Measurements from ENCODE around the gene ATG10.
"Not testable (repeated sequence)": the region's sequence is repeated elsewhere in the genome, so short reads cannot be mapped to it uniquely, and the experiment has no call there.

Gene ATG10

GRCh38 chr5:82105457-82105856 lies 133.6 kb downstream of the ATG10 start:
- Histone ChIP-seq H3K4me3 (ENCODE audit: low read length) (no peak overlapping the region), H3K9ac (ENCODE audit: low read depth, low read length) (no peak overlapping the region), H3K4me1 (ENCODE audit: control insufficient read depth, insufficient read depth, low read length) (no peaks in the 10 kb centered on the region), H3K9me3 (replicated peaks; ENCODE audit: low read length) (no peaks in the 10 kb centered on the region), H3K36me3 (ENCODE audit: insufficient read depth, low read length) (no peaks in the 10 kb centered on the region), H3K4me2 (ENCODE audit: low read length) (no peak overlapping the region), H3K27me3 (ENCODE audit: control insufficient read depth, insufficient read depth, low read length) (no peaks in the 10 kb centered on the region)

- H3K9me3 ChIP-seq (replicated peaks; ENCODE audit: low read length), result no peaks in the 10 kb centered on the region
Measured at GRCh38 chr5:82106207-82106606, 134.4 kb downstream of the ATG10 start.

DNA sequence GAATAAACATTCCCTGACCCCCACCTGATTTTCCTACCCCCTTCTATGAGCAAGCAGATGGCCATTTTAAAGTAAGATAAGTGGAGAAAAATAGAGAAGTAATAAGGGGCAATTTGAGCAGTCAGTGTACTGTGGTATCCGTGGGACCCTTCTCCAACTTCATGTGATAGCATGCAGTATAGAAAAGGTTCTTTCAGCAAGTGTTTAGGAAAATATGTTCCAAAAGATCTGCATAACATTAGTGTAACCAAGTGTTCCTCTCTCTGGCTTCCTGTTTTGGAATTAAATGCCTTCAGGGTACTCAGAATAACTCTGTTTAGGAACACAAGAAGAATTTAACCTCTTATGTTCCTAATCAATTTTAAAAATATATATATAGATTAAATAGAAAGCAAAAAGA lies 134.9 kb downstream of the ATG10 start:
- H3K27me3 ChIP-seq (ENCODE audit: control insufficient read depth, insufficient read depth, low read length), result no peaks in the 10 kb centered on the region
- H3K9ac ChIP-seq (ENCODE audit: low read depth, low read length), result no peak overlapping the region
- no peak overlapping the region for H3K4me2 ChIP-seq (ENCODE audit: low read length)
- H3K4me3 ChIP-seq (ENCODE audit: low read length), result no peak overlapping the region
- H3K4me1 ChIP-seq (ENCODE audit: control insufficient read depth, insufficient read depth, low read length), result no peaks in the 10 kb centered on the region
- H3K36me3 ChIP-seq (ENCODE audit: insufficient read depth, low read length), result no peaks in the 10 kb centered on the region
- no peaks in the 10 kb centered on the region for H3K9me3 ChIP-seq (replicated peaks; ENCODE audit: low read length)

More at GRCh38 chr5:82106207-82106606, 134.4 kb downstream of the ATG10 start:
- Histone ChIP-seq H3K4me2 (ENCODE audit: low read length) (no peak overlapping the region), H3K4me3 (ENCODE audit: low read length) (no peak overlapping the region), H3K4me1 (ENCODE audit: control insufficient read depth, insufficient read depth, low read length) (no peaks in the 10 kb centered on the region), H3K27me3 (ENCODE audit: control insufficient read depth, insufficient read depth, low read length) (no peaks in the 10 kb centered on the region), H3K9ac (ENCODE audit: low read depth, low read length) (no peak overlapping the region), H3K36me3 (ENCODE audit: insufficient read depth, low read length) (no peaks in the 10 kb centered on the region)

DNA sequence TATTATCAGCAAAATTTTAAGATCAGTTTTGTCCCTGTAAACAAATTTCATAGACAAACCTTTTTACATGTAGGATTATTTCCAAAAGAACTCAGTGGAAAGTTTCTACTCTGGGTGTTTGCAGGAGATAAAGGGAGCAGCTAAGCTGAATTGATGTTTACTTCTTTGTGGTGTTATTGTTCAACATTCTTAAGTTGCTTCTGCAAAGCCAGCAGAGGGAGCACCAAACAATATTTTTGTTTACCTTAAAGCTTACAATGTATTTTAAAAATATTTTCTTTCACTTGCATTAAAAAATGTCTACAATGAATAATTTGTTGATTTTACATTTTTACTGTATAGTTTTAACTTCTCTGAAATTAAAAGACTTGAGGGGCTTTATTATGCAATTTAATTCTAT lies 135.4 kb downstream of the ATG10 start:
- Histone ChIP-seq H3K4me2 (ENCODE audit: low read length) (no peak overlapping the region), H3K27me3 (ENCODE audit: control insufficient read depth, insufficient read depth, low read length) (no peaks in the 10 kb centered on the region)

GRCh38 chr5:82109013-82109412 lies 137.2 kb downstream of the ATG10 start:
- Histone ChIP-seq H3K27me3 (ENCODE audit: control insufficient read depth, insufficient read depth, low read length) (no peaks in the 10 kb centered on the region), H3K4me2 (ENCODE audit: low read length) (no peak overlapping the region), H3K36me3 (ENCODE audit: insufficient read depth, low read length) (no peaks in the 10 kb centered on the region), H3K9me3 (replicated peaks; ENCODE audit: low read length) (no peaks in the 10 kb centered on the region), H3K4me1 (ENCODE audit: control insufficient read depth, insufficient read depth, low read length) (no peaks in the 10 kb centered on the region), H3K4me3 (ENCODE audit: low read length) (no peak overlapping the region), H3K9ac (ENCODE audit: low read depth, low read length) (no peak overlapping the region)

More for the DNA sequence above, 135.4 kb downstream of the ATG10 start:
- Histone ChIP-seq H3K4me1 (ENCODE audit: control insufficient read depth, insufficient read depth, low read length) (no peaks in the 10 kb centered on the region), H3K4me3 (ENCODE audit: low read length) (no peak overlapping the region), H3K36me3 (ENCODE audit: insufficient read depth, low read length) (no peaks in the 10 kb centered on the region), H3K9me3 (replicated peaks; ENCODE audit: low read length) (no peaks in the 10 kb centered on the region), H3K9ac (ENCODE audit: low read depth, low read length) (no peak overlapping the region)

DNA sequence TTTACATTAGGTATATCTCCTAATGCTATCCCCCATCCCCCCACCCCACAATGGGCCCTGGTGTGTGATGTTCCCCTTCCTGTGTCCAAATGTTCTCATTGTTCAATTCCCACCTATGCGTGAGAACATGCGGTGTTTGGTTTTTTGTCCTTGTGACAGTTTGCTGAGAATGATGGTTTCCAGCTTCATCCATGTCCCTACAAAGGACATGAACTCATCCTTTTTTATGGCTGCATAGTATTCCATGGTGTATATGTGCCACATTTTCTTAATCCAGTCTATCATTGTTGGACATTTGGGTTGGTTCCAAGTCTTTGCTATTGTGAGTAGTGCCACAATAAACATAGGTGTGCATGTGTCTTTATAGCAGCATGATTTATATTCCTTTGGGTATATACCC lies 138.1 kb downstream of the ATG10 start:
- H3K4me1 ChIP-seq (ENCODE audit: control insufficient read depth, insufficient read depth, low read length); H3K36me3 ChIP-seq (ENCODE audit: insufficient read depth, low read length); H3K9ac ChIP-seq (ENCODE audit: low read depth, low read length); H3K4me2 ChIP-seq (ENCODE audit: low read length); H3K27me3 ChIP-seq (ENCODE audit: control insufficient read depth, insufficient read depth, low read length); H3K9me3 ChIP-seq (replicated peaks; ENCODE audit: low read length); H3K4me3 ChIP-seq (ENCODE audit: low read length): not testable (repeated sequence)

DNA sequence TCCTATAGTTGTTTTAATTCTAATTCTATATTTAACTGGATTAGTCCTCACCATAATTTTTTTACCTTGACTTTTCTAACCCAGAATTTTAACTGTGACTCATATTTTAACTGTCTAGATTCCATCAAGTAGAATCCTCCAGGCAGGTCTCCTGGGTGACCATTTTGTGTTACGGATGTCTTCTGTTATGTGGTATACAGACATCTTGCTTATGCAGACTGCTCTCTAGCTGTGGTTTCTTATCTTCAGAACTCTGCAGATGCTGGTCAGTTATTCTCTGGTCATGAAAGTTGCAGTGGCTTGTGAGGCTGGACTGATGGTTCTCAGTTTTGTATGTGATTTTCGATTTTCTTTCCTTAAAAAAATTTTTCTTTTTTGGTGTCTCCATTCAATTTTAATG lies 139.4 kb downstream of the ATG10 start:
- Histone ChIP-seq H3K4me2 (ENCODE audit: low read length) (no peak overlapping the region), H3K36me3 (ENCODE audit: insufficient read depth, low read length) (no peaks in the 10 kb centered on the region), H3K9ac (ENCODE audit: low read depth, low read length) (no peak overlapping the region), H3K4me1 (ENCODE audit: control insufficient read depth, insufficient read depth, low read length) (no peaks in the 10 kb centered on the region), H3K4me3 (ENCODE audit: low read length) (no peak overlapping the region), H3K27me3 (ENCODE audit: control insufficient read depth, insufficient read depth, low read length) (no peaks in the 10 kb centered on the region), H3K9me3 (replicated peaks; ENCODE audit: low read length) (no peaks in the 10 kb centered on the region)

DNA sequence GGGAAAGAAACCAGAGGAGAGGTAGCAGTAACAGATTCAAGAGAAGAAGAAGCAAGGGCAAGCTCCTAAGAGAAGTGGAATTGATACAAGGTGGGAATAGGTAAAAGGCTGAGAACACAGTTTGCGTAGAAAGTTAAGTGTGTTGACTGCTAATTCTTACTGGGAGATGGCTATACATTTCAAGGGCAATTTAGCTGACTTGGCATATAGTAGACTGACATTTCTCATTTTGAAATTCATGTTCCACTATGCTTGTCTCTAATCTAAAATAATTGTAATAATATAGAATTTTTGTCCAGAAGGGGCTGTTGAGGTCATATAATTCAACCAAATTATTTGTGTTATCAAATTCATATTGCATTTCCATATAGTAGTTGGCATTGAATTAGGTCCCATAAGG lies 144.0 kb downstream of the ATG10 start:
- Histone ChIP-seq H3K9me3 (replicated peaks; ENCODE audit: low read length) (no peaks in the 10 kb centered on the region), H3K27me3 (ENCODE audit: control insufficient read depth, insufficient read depth, low read length) (no peaks in the 10 kb centered on the region), H3K4me1 (ENCODE audit: control insufficient read depth, insufficient read depth, low read length) (no peaks in the 10 kb centered on the region), H3K4me2 (ENCODE audit: low read length) (no peak overlapping the region), H3K4me3 (ENCODE audit: low read length) (no peak overlapping the region), H3K9ac (ENCODE audit: low read depth, low read length) (no peak overlapping the region), H3K36me3 (ENCODE audit: insufficient read depth, low read length) (no peaks in the 10 kb centered on the region)

- Histone ChIP-seq H3K4me2 (ENCODE audit: low read length) (no peak overlapping the region), H3K4me3 (ENCODE audit: low read length) (no peak overlapping the region), H3K9me3 (replicated peaks; ENCODE audit: low read length) (no peaks in the 10 kb centered on the region), H3K27me3 (ENCODE audit: control insufficient read depth, insufficient read depth, low read length) (no peaks in the 10 kb centered on the region), H3K36me3 (ENCODE audit: insufficient read depth, low read length) (no peaks in the 10 kb centered on the region), H3K4me1 (ENCODE audit: control insufficient read depth, insufficient read depth, low read length) (no peaks in the 10 kb centered on the region), H3K9ac (ENCODE audit: low read depth, low read length) (no peak overlapping the region)
Measured at GRCh38 chr5:82119889-82120288, 148.1 kb downstream of the ATG10 start.

DNA sequence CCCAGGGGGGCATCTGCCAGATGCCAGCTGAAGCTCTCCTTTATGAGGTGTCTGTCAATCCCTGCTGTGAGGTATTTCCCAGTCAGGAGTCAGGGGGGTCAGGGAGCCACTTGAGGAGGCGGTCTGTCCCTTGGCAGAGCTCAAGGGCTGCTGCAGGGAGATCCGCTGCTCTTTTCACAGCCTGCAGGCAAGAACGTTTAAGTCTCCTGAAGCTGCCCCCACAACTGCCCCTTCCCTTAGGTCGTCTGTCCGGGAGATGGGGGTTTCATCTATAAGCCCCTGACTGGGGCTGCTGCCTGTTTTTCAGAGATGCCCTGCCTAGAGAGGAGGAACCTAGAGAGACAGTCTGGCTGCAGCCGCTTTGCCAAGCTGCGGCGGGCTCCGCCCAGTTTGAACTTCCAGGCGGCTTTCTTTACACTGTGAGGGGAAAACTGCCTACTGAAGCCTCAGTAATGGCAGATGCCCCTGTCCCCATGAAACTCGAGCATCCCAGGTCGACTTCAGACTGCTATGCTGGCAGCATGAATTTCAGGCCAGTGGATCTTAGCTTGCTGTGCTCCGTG lies 158.0 kb downstream of the ATG10 start:
- Histone ChIP-seq H3K9me3 (replicated peaks; ENCODE audit: low read length) (no peaks in the 10 kb centered on the region), H3K9ac (ENCODE audit: low read depth, low read length) (no peak overlapping the region), H3K4me3 (ENCODE audit: low read length) (no peak overlapping the region), H3K27me3 (ENCODE audit: control insufficient read depth, insufficient read depth, low read length) (no peaks in the 10 kb centered on the region), H3K36me3 (ENCODE audit: insufficient read depth, low read length) (no peaks in the 10 kb centered on the region), H3K4me1 (ENCODE audit: control insufficient read depth, insufficient read depth, low read length) (no peaks in the 10 kb centered on the region), H3K4me2 (ENCODE audit: low read length) (no peak overlapping the region)

GRCh38 chr5:82130602-82131001 lies 158.8 kb downstream of the ATG10 start:
- H3K4me1 ChIP-seq (ENCODE audit: control insufficient read depth, insufficient read depth, low read length), result no peaks in the 10 kb centered on the region
- no peak overlapping the region for H3K4me3 ChIP-seq (ENCODE audit: low read length)
- H3K9ac ChIP-seq (ENCODE audit: low read depth, low read length), result no peak overlapping the region
- no peaks in the 10 kb centered on the region for H3K36me3 ChIP-seq (ENCODE audit: insufficient read depth, low read length)
- H3K9me3 ChIP-seq (replicated peaks; ENCODE audit: low read length), result no peaks in the 10 kb centered on the region
- no peaks in the 10 kb centered on the region for H3K27me3 ChIP-seq (ENCODE audit: control insufficient read depth, insufficient read depth, low read length)
- no peak overlapping the region for H3K4me2 ChIP-seq (ENCODE audit: low read length)

DNA sequence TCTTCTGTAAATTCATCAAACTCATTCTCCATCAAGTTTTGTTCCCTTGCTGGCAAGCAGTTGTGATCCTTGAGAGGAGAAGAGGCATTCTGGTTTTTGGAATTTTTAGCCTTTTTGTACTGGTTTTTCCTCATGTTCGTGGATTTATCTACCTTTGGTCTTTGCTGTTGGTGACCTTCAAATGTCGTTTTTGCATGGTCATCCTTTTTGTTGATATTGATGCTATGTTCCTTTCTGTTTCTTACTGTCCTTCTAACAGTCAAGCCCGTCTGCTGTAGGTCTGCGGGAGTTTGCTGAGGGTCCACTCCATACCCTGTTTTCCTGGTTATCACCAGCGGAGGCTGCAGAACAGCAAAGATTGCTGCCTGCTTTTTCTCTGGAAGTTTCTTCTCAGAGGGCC lies 165.4 kb downstream of the ATG10 start:
- no peaks in the 10 kb centered on the region for H3K27me3 ChIP-seq (ENCODE audit: control insufficient read depth, insufficient read depth, low read length)
- no peak overlapping the region for H3K9ac ChIP-seq (ENCODE audit: low read depth, low read length)
- no peak overlapping the region for H3K4me3 ChIP-seq (ENCODE audit: low read length)
- H3K36me3 ChIP-seq (ENCODE audit: insufficient read depth, low read length), result no peaks in the 10 kb centered on the region
- no peaks in the 10 kb centered on the region for H3K9me3 ChIP-seq (replicated peaks; ENCODE audit: low read length)
- H3K4me1 ChIP-seq (ENCODE audit: control insufficient read depth, insufficient read depth, low read length), result no peaks in the 10 kb centered on the region
- H3K4me2 ChIP-seq (ENCODE audit: low read length), result no peak overlapping the region
